PFSK-1 (cell line): ENCODE data around the gene KRTAP10-12.

Experiments
- FOXP2 ChIP-seq: optimal IDR thresholded peaks from 2 replicates; pipeline ENCODE3; 2011; ENCODE audit warnings: borderline replicate concordance, control low read depth, inconsistent platforms; ENCODE audit not compliant: insufficient read depth; ENCODE audit errors: extremely low read length, extremely low read depth
- POLR2AphosphoS5 ChIP-seq: IDR thresholded peaks from 2 replicates; pipeline ENCODE4 v1.6.1; 2012; ENCODE audit warnings: low read depth, mild to moderate bottlenecking, control low read depth, low read length, moderate library complexity
- REST ChIP-seq, 2 experiments: IDR thresholded peaks; 2 replicates each; pipeline versions ENCODE4 v1.6.1 to v1.8.0; 2011 to 2012; ENCODE audit warnings: low read depth in 2 of 2, low read length in 2 of 2, control low read depth in 1 of 2, inconsistent platforms in 1 of 2, mild to moderate bottlenecking in 1 of 2, moderate library complexity in 1 of 2; ENCODE audit not compliant: insufficient read depth in 1 of 2
- SIN3A ChIP-seq: IDR thresholded peaks from 2 replicates; pipeline ENCODE4 v1.6.1; 2012; ENCODE audit warnings: mild to moderate bottlenecking, low read length, moderate library complexity, borderline replicate concordance; ENCODE audit not compliant: insufficient read depth
- TAF1 ChIP-seq: IDR thresholded peaks from 2 replicates; pipeline ENCODE4 v1.6.1; 2012; ENCODE audit warnings: low read length, control low read depth, borderline replicate concordance; ENCODE audit not compliant: insufficient read depth

- TF ChIP-seq REST (IDR thresholded peaks at IDR 0.05; ENCODE audit: insufficient read depth in 1 of 2, low read depth in 2 of 2, low read length in 2 of 2) (no peak), SIN3A (no peak), TAF1 (no peak), FOXP2 (no peak), POLR2AphosphoS5 (no peak)
These were observed 10.8 kb upstream of the KRTAP10-12 start for GRCh38 chr21:44686000-44686781.
